Suprapubic skin (tissue), 4 donors: ENCODE measurements around the gene ACSF2. TPM values are rescaled to one million over a fixed set of nuclear protein-coding genes. Genes with fewer than 3 reads are reported as not detected.

ENCODE experiments used
- DNase-seq, 2 donors: peaks; one replicate each; pipeline ENCODE4 v3.0.0-alpha.2; 2019; ENCODE audit warnings: low spot score in 2 of 2
- H3K27ac ChIP-seq: fragments of 200-600 bp; sonication (generic); one replicate; pipeline ENCODE4 v1.5.1; 2019
- H3K27me3 ChIP-seq: fragments of 200-600 bp; sonication (generic); one replicate; pipeline ENCODE4 v1.5.1; 2019
- H3K36me3 ChIP-seq: fragments of 200-600 bp; sonication (generic); one replicate; pipeline ENCODE4 v1.5.1; 2019
- H3K4me1 ChIP-seq: fragments of 200-600 bp; sonication (generic); one replicate; pipeline ENCODE4 v1.5.1; 2019
- H3K4me3 ChIP-seq: fragments of 200-600 bp; sonication (generic); one replicate; pipeline ENCODE4 v1.5.1; 2019; ENCODE audit warnings: mild to moderate bottlenecking
- H3K9me3 ChIP-seq: fragments of 200-600 bp; sonication (generic); one replicate; pipeline ENCODE4 v1.5.1; 2019
- CTCF ChIP-seq, 2 donors: fragments of 200-600 bp in 1 of 2; fragments of 450-650 bp in 1 of 2; sonication (generic) in 1 of 2; IDR thresholded peaks; one replicate each; pipeline ENCODE4 v1.5.1; 2016 to 2019; ENCODE audit warnings: antibody characterized with exemption in 2 of 2, mild to moderate bottlenecking in 1 of 2, moderate library complexity in 1 of 2
- EP300 ChIP-seq: sonication (generic); formaldehyde crosslinking; IDR thresholded peaks from one replicate; pipeline ENCODE4 v1.6.1; 2017; ENCODE audit warnings: antibody characterized with exemption
- POLR2A ChIP-seq, 2 donors: fragments of 450-650 bp; IDR thresholded peaks; one replicate each; pipeline ENCODE4 v1.6.1; 2017; ENCODE audit warnings: antibody characterized with exemption in 2 of 2, mild to moderate bottlenecking in 2 of 2, moderate library complexity in 2 of 2
- POLR2AphosphoS5 ChIP-seq, 3 donors: sonication (generic); formaldehyde crosslinking; IDR thresholded peaks; one replicate each; pipeline ENCODE4 v1.6.1; 2017; ENCODE audit warnings: antibody characterized with exemption in 3 of 3
- WGBS: methylation state at CpG from one replicate; pipeline ENCODE4 v1.1.5; 2018; 5-methylcytosine and 5-hydroxymethylcytosine counted together
- total RNA-seq, 4 donors: library from RNA; depleted of rRNA; stranded (reverse); fragments of >200 nt; gene quantifications; one replicate each; pipeline ENCODE4 v1.1.0, GENCODE V29; 2016

Gene ACSF2
- total RNA-seq, 4 donors from 2014 or later, result 61.2 to 164 (median 69.8) TPM

GRCh38 chr17:50487213-50488096 lies 61.4 kb downstream of the ACSF2 start:
- Histone ChIP-seq H3K9me3 (no peaks in the 10 kb centered on the region), H3K4me1 (peaks cover 28% of the 10 kb centered on the region), H3K27me3 (no peaks in the 10 kb centered on the region), H3K4me3 (no peak overlapping the region), H3K27ac (peak overlapping the region; percentile 76), H3K36me3 (peaks cover 27% of the 10 kb centered on the region)
- no peak for DNase-seq
- TF ChIP-seq CTCF (IDR thresholded peaks at IDR 0.05) (no peak), POLR2AphosphoS5 (IDR thresholded peaks at IDR 0.05) (peak in 1 of 3 donors; percentile 49)
- 62% methylated on average over 6 of the region's 17 CpGs for WGBS

DNA sequence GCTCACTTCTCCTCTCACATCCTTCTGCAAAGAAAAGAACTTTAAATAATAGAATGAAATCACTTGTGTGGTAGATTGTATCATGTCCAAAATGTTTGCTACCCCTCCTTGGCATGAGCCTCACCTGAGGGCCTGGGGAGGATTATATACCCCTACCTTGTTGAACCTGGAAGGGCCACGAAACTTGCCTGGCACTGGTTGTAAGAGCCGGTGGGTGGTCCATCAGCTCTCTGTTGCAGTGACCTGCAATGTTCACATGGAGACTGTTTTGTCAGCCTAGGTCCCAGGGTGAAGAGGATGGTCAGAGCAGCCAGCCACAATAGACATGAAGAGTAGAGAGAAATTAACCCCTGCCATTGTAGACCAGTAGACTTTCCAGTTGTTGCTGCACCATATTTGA lies 62.9 kb downstream of the ACSF2 start:
- Histone ChIP-seq H3K4me1 (peaks cover 17% of the 10 kb centered on the region), H3K9me3 (no peaks in the 10 kb centered on the region), H3K27me3 (no peaks in the 10 kb centered on the region), H3K27ac (no peak overlapping the region), H3K4me3 (no peak overlapping the region), H3K36me3 (peaks cover 19% of the 10 kb centered on the region)
- 90% methylated on average over 2 of the region's 2 CpGs for WGBS
- TF ChIP-seq POLR2AphosphoS5 (IDR thresholded peaks at IDR 0.05), result no peak
- no peak for TF ChIP-seq EP300
- TF ChIP-seq POLR2A (IDR thresholded peaks at IDR 0.05), result no peak
- TF ChIP-seq CTCF (IDR thresholded peaks at IDR 0.05), result no peak
- no peak for DNase-seq

- 34% methylated on average over 1 of the region's 1 CpG for WGBS
- no peak for DNase-seq
These were observed 65.5 kb downstream of the ACSF2 start for GRCh38 chr17:50491505-50491904.

DNA sequence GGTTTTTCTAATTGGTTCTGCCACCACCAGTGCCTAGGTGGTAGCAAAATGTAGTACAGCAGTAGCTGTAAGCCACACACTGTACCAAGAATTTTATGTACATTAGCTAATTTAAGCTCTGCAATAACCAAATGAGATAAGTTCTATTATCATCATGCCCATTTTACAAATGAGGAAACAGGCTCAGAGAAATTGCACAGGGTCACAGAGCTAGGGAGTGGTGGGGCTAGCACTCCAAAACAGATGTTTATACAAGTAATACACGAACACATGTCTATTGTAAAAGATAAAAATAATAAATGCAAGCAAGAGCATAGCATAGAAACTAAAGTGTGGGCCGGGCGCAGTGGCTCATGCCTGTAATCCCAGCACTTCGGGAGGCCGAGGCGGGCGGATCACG lies 66.2 kb downstream of the ACSF2 start:
- no peak for DNase-seq
- Histone ChIP-seq H3K4me3 (no peak overlapping the region), H3K4me1 (peaks cover 13% of the 10 kb centered on the region), H3K27me3 (no peaks in the 10 kb centered on the region), H3K27ac (no peak overlapping the region), H3K36me3 (no peaks in the 10 kb centered on the region), H3K9me3 (no peaks in the 10 kb centered on the region)
- WGBS, result 89% methylated on average over 8 of the region's 8 CpGs
- TF ChIP-seq POLR2A (IDR thresholded peaks at IDR 0.05) (no peak), EP300 (no peak), CTCF (IDR thresholded peaks at IDR 0.05) (no peak), POLR2AphosphoS5 (IDR thresholded peaks at IDR 0.05) (no peak)

More at GRCh38 chr17:50491505-50491904, 65.5 kb downstream of the ACSF2 start:
- H3K27me3 ChIP-seq, result no peaks in the 10 kb centered on the region
- H3K4me1 ChIP-seq, result peaks cover 17% of the 10 kb centered on the region
- no peak overlapping the region for H3K4me3 ChIP-seq
- H3K27ac ChIP-seq, result no peak overlapping the region
- no peaks in the 10 kb centered on the region for H3K9me3 ChIP-seq
- no peaks in the 10 kb centered on the region for H3K36me3 ChIP-seq
- no peak for TF ChIP-seq EP300
- TF ChIP-seq POLR2A (IDR thresholded peaks at IDR 0.05), result no peak
- no peak for TF ChIP-seq CTCF (IDR thresholded peaks at IDR 0.05)
- no peak for TF ChIP-seq POLR2AphosphoS5 (IDR thresholded peaks at IDR 0.05)

- Histone ChIP-seq H3K4me1 (no peaks in the 10 kb centered on the region), H3K9me3 (no peaks in the 10 kb centered on the region), H3K4me3 (no peak overlapping the region), H3K27ac (no peak overlapping the region), H3K27me3 (no peaks in the 10 kb centered on the region), H3K36me3 (no peaks in the 10 kb centered on the region)
- 61% methylated on average over 3 of the region's 3 CpGs for WGBS
- DNase-seq, result no peak
- TF ChIP-seq POLR2A (IDR thresholded peaks at IDR 0.05) (no peak), EP300 (no peak), CTCF (IDR thresholded peaks at IDR 0.05) (no peak), POLR2AphosphoS5 (IDR thresholded peaks at IDR 0.05) (no peak)
These were observed 67.7 kb downstream of the ACSF2 start for GRCh38 chr17:50493744-50494143.
